ENCODE results near the gene ELP5.

The ELP5 gene

DNA sequence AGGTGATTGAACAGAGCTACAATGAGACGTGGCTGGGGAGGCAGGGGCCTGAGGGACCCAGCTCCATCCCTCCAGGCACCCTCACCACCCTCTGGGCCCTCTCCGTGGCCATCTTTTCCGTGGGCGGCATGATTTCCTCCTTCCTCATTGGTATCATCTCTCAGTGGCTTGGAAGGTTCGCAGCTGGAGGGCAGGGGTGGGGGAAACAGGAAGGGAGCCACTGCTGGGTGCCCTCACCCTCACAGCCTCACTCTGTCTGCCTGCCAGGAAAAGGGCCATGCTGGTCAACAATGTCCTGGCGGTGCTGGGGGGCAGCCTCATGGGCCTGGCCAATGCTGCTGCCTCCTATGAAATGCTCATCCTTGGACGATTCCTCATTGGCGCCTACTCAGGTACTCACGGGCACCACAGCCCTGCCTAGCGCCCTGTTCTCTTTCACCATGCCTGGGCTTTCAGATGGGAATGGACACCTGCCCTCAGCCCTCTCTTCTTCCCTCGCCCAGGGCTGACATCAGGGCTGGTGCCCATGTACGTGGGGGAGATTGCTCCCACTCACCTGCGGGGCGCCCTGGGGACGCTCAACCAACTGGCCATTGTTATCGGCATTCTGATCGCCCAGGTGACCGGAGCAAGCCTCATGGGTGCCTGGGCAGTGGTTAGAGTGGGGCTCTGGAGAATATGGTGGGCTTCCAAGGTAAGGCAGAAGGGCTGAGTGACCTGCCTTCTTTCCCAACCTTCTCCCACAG, 31.6 kb downstream of the ELP5 start:
- H3K9me3 ChIP-seq (ENCODE audit: control insufficient read depth in 1 of 2, low read length in 2 of 2) = no peaks in the 10 kb centered on the region
- no peaks in the 10 kb centered on the region for H3K36me3 ChIP-seq (ENCODE audit: control insufficient read depth in 1 of 2, insufficient read depth in 2 of 2, low read length in 2 of 2)
- H3K4me3 ChIP-seq (ENCODE audit: low read depth in 1 of 2, low read length in 2 of 2) = no peak overlapping the region
- peaks cover 21 to 35% of the 10 kb centered on the region in 2 donors for H3K4me1 ChIP-seq (ENCODE audit: control insufficient read depth in 1 of 2, insufficient read depth in 2 of 2, low read length in 2 of 2)
- H3K27me3 ChIP-seq (ENCODE audit: control insufficient read depth in 1 of 2, insufficient read depth in 2 of 2, low read length in 2 of 2) = peaks cover 0 to 13% of the 10 kb centered on the region in 2 donors
- no peak overlapping the region for H3K27ac ChIP-seq (ENCODE audit: low read depth, low read length)
- H3K9ac ChIP-seq (ENCODE audit: low read depth in 1 of 2, low read length in 2 of 2) = no peak overlapping the region

DNA sequence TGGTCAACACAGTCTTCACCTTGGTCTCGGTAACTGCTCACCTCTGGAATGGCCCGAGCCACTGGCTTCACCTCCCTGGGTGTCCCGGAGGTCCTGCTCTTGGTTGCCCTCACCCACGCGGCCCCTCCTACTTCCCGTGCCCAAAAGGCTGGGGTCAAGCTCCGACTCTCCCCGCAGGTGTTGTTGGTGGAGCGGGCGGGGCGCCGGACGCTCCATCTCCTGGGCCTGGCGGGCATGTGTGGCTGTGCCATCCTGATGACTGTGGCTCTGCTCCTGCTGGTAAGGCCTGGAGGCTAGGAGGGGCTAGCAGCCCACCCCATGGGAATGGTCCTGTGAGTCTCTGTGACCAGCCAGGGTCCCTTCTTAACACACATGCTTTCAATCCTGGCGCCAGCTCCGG, 32.9 kb downstream of the ELP5 start:
- H3K27me3 ChIP-seq (ENCODE audit: control insufficient read depth in 1 of 2, insufficient read depth in 2 of 2, low read length in 2 of 2) = peaks cover 0 to 13% of the 10 kb centered on the region in 2 donors
- H3K4me3 ChIP-seq (ENCODE audit: low read depth in 1 of 2, low read length in 2 of 2) = no peak overlapping the region
- no peak overlapping the region for H3K9ac ChIP-seq (ENCODE audit: low read depth in 1 of 2, low read length in 2 of 2)
- H3K9me3 ChIP-seq (ENCODE audit: control insufficient read depth in 1 of 2, low read length in 2 of 2) = no peaks in the 10 kb centered on the region
- H3K36me3 ChIP-seq (ENCODE audit: control insufficient read depth in 1 of 2, insufficient read depth in 2 of 2, low read length in 2 of 2) = no peaks in the 10 kb centered on the region
- peaks cover 20 to 28% of the 10 kb centered on the region in 2 donors for H3K4me1 ChIP-seq (ENCODE audit: control insufficient read depth in 1 of 2, insufficient read depth in 2 of 2, low read length in 2 of 2)
- H3K27ac ChIP-seq (ENCODE audit: low read depth, low read length) = no peak overlapping the region

DNA sequence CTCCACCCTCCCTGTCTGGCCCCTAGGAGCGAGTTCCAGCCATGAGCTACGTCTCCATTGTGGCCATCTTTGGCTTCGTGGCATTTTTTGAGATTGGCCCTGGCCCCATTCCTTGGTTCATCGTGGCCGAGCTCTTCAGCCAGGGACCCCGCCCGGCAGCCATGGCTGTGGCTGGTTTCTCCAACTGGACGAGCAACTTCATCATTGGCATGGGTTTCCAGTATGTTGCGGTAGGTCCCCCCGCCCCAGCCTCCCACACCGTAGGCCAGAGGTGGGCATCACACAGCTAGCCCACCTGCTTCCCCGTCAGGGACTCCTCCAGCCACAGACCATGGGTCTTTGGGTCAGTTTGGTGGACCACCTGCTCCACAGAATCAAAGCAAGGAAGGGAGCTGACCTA, 33.7 kb downstream of the ELP5 start:
- no peaks in the 10 kb centered on the region for H3K36me3 ChIP-seq (ENCODE audit: control insufficient read depth in 1 of 2, insufficient read depth in 2 of 2, low read length in 2 of 2)
- H3K4me3 ChIP-seq (ENCODE audit: low read depth in 1 of 2, low read length in 2 of 2) = no peak overlapping the region
- H3K27me3 ChIP-seq (ENCODE audit: control insufficient read depth in 1 of 2, insufficient read depth in 2 of 2, low read length in 2 of 2) = peaks cover 0 to 13% of the 10 kb centered on the region in 2 donors
- no peaks in the 10 kb centered on the region for H3K9me3 ChIP-seq (ENCODE audit: control insufficient read depth in 1 of 2, low read length in 2 of 2)
- no peak overlapping the region for H3K9ac ChIP-seq (ENCODE audit: low read depth in 1 of 2, low read length in 2 of 2)
- peaks cover 14 to 20% of the 10 kb centered on the region in 2 donors for H3K4me1 ChIP-seq (ENCODE audit: control insufficient read depth in 1 of 2, insufficient read depth in 2 of 2, low read length in 2 of 2)
- H3K27ac ChIP-seq (ENCODE audit: low read depth, low read length) = no peak overlapping the region

DNA sequence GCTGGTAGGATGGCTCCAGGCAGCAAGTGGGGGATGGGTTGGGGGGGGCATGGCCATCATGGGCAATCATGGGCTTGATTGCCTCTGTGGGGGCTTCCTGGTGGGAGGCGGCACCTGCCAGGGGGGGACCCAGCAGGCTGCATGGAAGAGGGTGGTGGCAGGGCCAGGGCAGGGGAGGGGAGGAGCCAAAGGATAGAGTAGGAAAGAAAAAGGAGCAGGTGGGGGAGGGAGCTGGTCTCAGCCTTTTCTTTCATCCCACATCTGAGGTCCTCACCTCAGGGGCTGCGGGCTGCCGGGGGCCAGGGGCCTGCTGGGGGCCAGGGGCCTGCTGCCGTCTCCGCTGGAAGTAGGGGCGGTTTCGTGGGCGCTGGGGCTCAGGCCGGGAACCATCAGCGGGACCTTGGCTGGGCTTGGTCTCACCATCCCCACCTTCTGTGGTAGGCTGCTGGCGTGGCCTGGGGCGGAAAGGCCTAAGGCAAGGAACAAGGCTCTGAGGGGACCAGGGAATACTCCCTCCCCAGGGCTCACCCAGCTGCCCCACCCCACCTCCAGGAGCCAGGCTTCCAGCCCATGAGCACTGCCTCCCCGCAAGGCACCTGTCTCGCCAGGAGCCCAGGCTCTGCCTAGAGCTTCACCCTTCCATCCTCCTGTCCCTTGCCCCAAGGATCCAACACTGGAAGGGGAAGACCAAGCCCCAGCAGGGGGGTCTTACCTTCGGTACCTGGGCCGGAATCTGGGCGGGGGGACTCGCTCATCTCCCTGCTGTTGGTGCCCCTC, 37.4 kb downstream of the ELP5 start:
- Histone ChIP-seq H3K36me3 (ENCODE audit: control insufficient read depth in 1 of 2, insufficient read depth in 2 of 2, low read length in 2 of 2) (no peaks in the 10 kb centered on the region), H3K9me3 (ENCODE audit: control insufficient read depth in 1 of 2, low read length in 2 of 2) (no peaks in the 10 kb centered on the region), H3K4me1 (ENCODE audit: control insufficient read depth in 1 of 2, insufficient read depth in 2 of 2, low read length in 2 of 2) (peaks cover 22 to 25% of the 10 kb centered on the region in 2 donors), H3K4me3 (ENCODE audit: low read depth in 1 of 2, low read length in 2 of 2) (no peak overlapping the region), H3K27me3 (ENCODE audit: control insufficient read depth in 1 of 2, insufficient read depth in 2 of 2, low read length in 2 of 2) (peaks cover 0 to 16% of the 10 kb centered on the region in 2 donors), H3K9ac (ENCODE audit: low read depth in 1 of 2, low read length in 2 of 2) (no peak overlapping the region), H3K27ac (ENCODE audit: low read depth, low read length) (no peak overlapping the region)

DNA sequence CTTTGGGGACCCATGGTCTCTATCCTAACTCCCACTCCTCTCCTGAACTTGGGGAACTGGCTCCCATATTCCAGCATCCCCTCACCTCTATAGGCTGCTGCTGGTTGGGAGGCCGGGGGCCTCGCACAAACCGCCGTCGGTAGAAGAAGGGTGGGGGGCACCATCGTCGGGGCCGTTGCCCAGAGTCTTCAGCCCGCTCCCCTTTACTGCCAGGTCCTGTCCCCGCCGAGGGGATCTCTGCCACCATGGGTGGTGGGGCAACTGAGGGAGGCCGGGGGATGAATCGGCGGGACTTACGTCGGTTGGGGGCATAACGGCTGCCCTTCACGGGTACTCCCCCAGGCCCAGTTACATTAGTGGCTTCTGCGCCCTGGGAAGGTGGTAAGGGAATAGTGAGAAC, 38.2 kb downstream of the ELP5 start:
- Histone ChIP-seq H3K36me3 (ENCODE audit: control insufficient read depth in 1 of 2, insufficient read depth in 2 of 2, low read length in 2 of 2) (no peaks in the 10 kb centered on the region), H3K4me1 (ENCODE audit: control insufficient read depth in 1 of 2, insufficient read depth in 2 of 2, low read length in 2 of 2) (peaks cover 22 to 30% of the 10 kb centered on the region in 2 donors), H3K4me3 (ENCODE audit: low read depth in 1 of 2, low read length in 2 of 2) (no peak overlapping the region), H3K27ac (ENCODE audit: low read depth, low read length) (no peak overlapping the region), H3K9ac (ENCODE audit: low read depth in 1 of 2, low read length in 2 of 2) (no peak overlapping the region), H3K27me3 (ENCODE audit: control insufficient read depth in 1 of 2, insufficient read depth in 2 of 2, low read length in 2 of 2) (peaks cover 0 to 16% of the 10 kb centered on the region in 2 donors), H3K9me3 (ENCODE audit: control insufficient read depth in 1 of 2, low read length in 2 of 2) (no peaks in the 10 kb centered on the region)

DNA sequence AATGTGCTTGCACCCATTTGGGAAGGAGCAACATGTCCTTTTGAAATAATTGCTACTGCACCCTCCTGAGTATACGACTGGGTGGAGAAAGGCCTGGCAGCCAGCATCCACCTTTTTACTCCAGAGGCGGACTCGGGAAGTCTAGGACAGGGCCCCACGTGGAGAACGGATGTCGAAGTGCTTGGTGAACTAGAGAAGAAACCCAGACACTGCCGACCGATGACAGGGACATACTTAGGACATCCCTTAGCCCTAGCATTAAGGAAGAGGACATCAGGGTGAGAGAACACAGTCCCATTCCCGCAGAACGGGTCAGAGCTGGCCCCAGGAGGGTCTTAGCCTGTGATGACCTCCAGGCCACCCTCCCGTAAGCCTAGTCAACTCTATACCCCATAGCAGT, 38.7 kb downstream of the ELP5 start:
- Histone ChIP-seq H3K27ac (ENCODE audit: low read depth, low read length) (no peak overlapping the region), H3K4me1 (ENCODE audit: control insufficient read depth in 1 of 2, insufficient read depth in 2 of 2, low read length in 2 of 2) (peaks cover 23 to 35% of the 10 kb centered on the region in 2 donors)

DNA sequence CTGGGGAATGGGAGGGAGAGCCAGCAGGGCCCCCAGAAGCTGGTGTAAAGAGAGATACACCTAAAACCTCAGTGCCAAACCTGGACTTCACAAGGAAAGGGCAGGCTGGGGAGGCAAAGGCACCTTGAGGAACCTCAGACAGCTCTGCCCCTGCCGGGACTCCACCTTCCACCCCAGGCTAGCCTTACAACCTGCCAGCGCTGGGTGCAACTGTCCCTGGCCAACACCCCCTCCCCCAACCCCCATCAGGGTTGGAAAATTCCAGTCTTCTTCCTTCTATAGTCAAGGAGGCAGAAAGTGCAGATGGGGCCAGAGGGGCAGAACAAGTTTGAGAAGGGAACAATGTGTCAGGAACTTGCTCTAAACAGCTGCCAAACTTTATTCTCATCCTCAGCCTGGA, 40.2 kb downstream of the ELP5 start:
- H3K27me3 ChIP-seq (ENCODE audit: control insufficient read depth in 1 of 2, insufficient read depth in 2 of 2, low read length in 2 of 2) = peaks cover 3 to 16% of the 10 kb centered on the region in 2 donors
- no peak overlapping the region for H3K27ac ChIP-seq (ENCODE audit: low read depth, low read length)
- peak overlapping the region in 1 of 2 donors; percentile 58 for H3K4me3 ChIP-seq (ENCODE audit: low read depth in 1 of 2, low read length in 2 of 2)
- H3K9me3 ChIP-seq (ENCODE audit: control insufficient read depth in 1 of 2, low read length in 2 of 2) = no peaks in the 10 kb centered on the region
- H3K4me1 ChIP-seq (ENCODE audit: control insufficient read depth in 1 of 2, insufficient read depth in 2 of 2, low read length in 2 of 2) = peaks cover 33 to 45% of the 10 kb centered on the region in 2 donors
- no peaks in the 10 kb centered on the region for H3K36me3 ChIP-seq (ENCODE audit: control insufficient read depth in 1 of 2, insufficient read depth in 2 of 2, low read length in 2 of 2)
- peak overlapping the region in 1 of 2 donors; percentile 69 for H3K9ac ChIP-seq (ENCODE audit: low read depth in 1 of 2, low read length in 2 of 2)

More for the DNA sequence above, 38.7 kb downstream of the ELP5 start:
- Histone ChIP-seq H3K27me3 (ENCODE audit: control insufficient read depth in 1 of 2, insufficient read depth in 2 of 2, low read length in 2 of 2) (peaks cover 1 to 16% of the 10 kb centered on the region in 2 donors), H3K36me3 (ENCODE audit: control insufficient read depth in 1 of 2, insufficient read depth in 2 of 2, low read length in 2 of 2) (no peaks in the 10 kb centered on the region), H3K9ac (ENCODE audit: low read depth in 1 of 2, low read length in 2 of 2) (no peak overlapping the region), H3K9me3 (ENCODE audit: control insufficient read depth in 1 of 2, low read length in 2 of 2) (no peaks in the 10 kb centered on the region), H3K4me3 (ENCODE audit: low read depth in 1 of 2, low read length in 2 of 2) (no peak overlapping the region)

DNA sequence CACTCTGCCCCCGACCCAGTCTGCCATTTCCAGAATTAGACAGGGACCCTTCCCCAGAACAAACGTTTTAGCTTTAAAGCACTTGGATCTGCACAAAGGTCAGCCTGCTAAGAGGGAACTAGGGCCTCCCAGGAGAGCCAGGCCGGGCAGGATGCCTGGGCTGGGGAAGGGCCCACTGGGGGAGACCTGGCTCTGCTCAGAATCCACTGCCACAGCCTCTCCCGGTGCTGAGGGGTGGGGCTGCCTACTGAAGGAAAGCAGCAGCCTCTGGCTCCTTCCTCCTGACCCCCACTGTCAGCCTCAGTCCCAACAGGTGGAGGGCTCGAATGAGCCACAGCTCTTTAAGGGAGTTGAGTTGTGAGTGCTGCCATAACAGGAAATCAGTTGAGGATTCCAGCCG, 40.7 kb downstream of the ELP5 start:
- H3K4me1 ChIP-seq (ENCODE audit: control insufficient read depth in 1 of 2, insufficient read depth in 2 of 2, low read length in 2 of 2) = peaks cover 33 to 45% of the 10 kb centered on the region in 2 donors
- peak overlapping the region in 1 of 2 donors; percentile 69 for H3K9ac ChIP-seq (ENCODE audit: low read depth in 1 of 2, low read length in 2 of 2)
- no peaks in the 10 kb centered on the region for H3K36me3 ChIP-seq (ENCODE audit: control insufficient read depth in 1 of 2, insufficient read depth in 2 of 2, low read length in 2 of 2)
- no peak overlapping the region for H3K27ac ChIP-seq (ENCODE audit: low read depth, low read length)
- peak overlapping the region; percentile 58 to 59 for H3K4me3 ChIP-seq (ENCODE audit: low read depth in 1 of 2, low read length in 2 of 2)
- H3K27me3 ChIP-seq (ENCODE audit: control insufficient read depth in 1 of 2, insufficient read depth in 2 of 2, low read length in 2 of 2) = peaks cover 3 to 16% of the 10 kb centered on the region in 2 donors
- H3K9me3 ChIP-seq (ENCODE audit: control insufficient read depth in 1 of 2, low read length in 2 of 2) = no peaks in the 10 kb centered on the region

DNA sequence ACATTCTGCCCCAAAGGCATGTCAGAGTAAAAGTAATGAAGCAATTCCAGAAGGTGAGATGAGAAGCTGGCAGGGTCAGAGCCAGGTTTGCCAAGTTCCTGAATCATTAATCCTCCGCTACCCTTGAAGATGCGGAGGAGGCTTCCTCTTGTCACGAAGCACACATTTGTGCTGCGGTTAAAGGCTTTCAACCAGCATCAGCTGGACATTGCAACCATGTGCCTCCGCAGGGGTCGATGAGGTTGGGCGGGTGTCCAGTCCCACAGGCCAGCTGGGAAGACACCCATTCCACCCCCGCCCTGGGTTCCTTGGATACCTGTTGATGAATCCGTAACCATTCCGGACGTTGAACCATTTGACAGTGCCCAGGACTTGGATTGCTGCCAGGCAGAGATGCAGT, 41.1 kb downstream of the ELP5 start:
- H3K4me1 ChIP-seq (ENCODE audit: control insufficient read depth in 1 of 2, insufficient read depth in 2 of 2, low read length in 2 of 2) = peaks cover 33 to 45% of the 10 kb centered on the region in 2 donors

More for the DNA sequence above, 41.1 kb downstream of the ELP5 start:
- Histone ChIP-seq H3K36me3 (ENCODE audit: control insufficient read depth in 1 of 2, insufficient read depth in 2 of 2, low read length in 2 of 2) (no peaks in the 10 kb centered on the region), H3K4me3 (ENCODE audit: low read depth in 1 of 2, low read length in 2 of 2) (peak overlapping the region; percentile 58 to 59), H3K9me3 (ENCODE audit: control insufficient read depth in 1 of 2, low read length in 2 of 2) (no peaks in the 10 kb centered on the region), H3K27me3 (ENCODE audit: control insufficient read depth in 1 of 2, insufficient read depth in 2 of 2, low read length in 2 of 2) (peaks cover 3 to 16% of the 10 kb centered on the region in 2 donors), H3K27ac (ENCODE audit: low read depth, low read length) (no peak overlapping the region), H3K9ac (ENCODE audit: low read depth in 1 of 2, low read length in 2 of 2) (peak overlapping the region; percentile 57 to 69)
